Breast epithelium (tissue), 4 donors: ENCODE data around the gene SLC39A3. TPM values are rescaled to one million over a fixed set of nuclear protein-coding genes. Genes with fewer than 3 reads are reported as not detected.

Source experiments
- DNase-seq, 2 donors: peaks; one replicate each; pipeline ENCODE4 v3.0.0-alpha.2; 2019; ENCODE audit warnings: low spot score in 2 of 2
- H3K27ac ChIP-seq, 2 donors: fragments of 200-600 bp; sonication (generic) in 1 of 2; one replicate each; pipeline ENCODE4 v1.5.1; 2016 to 2019; ENCODE audit warnings: mild to moderate bottlenecking in 1 of 2
- H3K27me3 ChIP-seq, 2 donors: fragments of 200-600 bp; sonication (generic) in 1 of 2; one replicate each; pipeline versions ENCODE4 v1.5.1 to v1.6.0; 2017 to 2019; ENCODE audit warnings: control low read depth in 1 of 2, mild to moderate bottlenecking in 1 of 2
- H3K36me3 ChIP-seq: fragments of 200-600 bp; one replicate; pipeline ENCODE4 v1.5.1; 2019
- H3K4me1 ChIP-seq, 2 donors: fragments of 200-600 bp; sonication (generic); one replicate each; pipeline ENCODE4 v1.5.1; 2016 to 2019; ENCODE audit warnings: control low read depth in 1 of 2
- H3K4me3 ChIP-seq, 3 donors: fragments of 200-600 bp; sonication (generic); 1 replicate in 2 of 3; 2 replicates in 1 of 3; pipeline ENCODE4 v1.5.1; 2016 to 2019; ENCODE audit warnings: mild to moderate bottlenecking in 3 of 3, moderate library complexity in 2 of 3
- H3K9me3 ChIP-seq, 2 donors: fragments of 200-600 bp; sonication (generic) in 1 of 2; one replicate each; pipeline ENCODE4 v1.5.1; 2016 to 2019; ENCODE audit warnings: control low read depth in 1 of 2
- CTCF ChIP-seq, 3 donors: fragments of 450-650 bp; IDR thresholded peaks; one replicate each; pipeline ENCODE4 v1.5.1; 2016 to 2017; ENCODE audit warnings: antibody characterized with exemption in 3 of 3, mild to moderate bottlenecking in 3 of 3, moderate library complexity in 3 of 3
- POLR2A ChIP-seq: fragments of 450-650 bp; IDR thresholded peaks from one replicate; pipeline ENCODE4 v1.6.1; 2016; ENCODE audit warnings: antibody characterized with exemption, mild to moderate bottlenecking, moderate library complexity
- POLR2AphosphoS5 ChIP-seq, 3 donors: sonication (generic); formaldehyde crosslinking; IDR thresholded peaks; one replicate each; pipeline ENCODE4 v1.6.1; 2017; ENCODE audit warnings: antibody characterized with exemption in 3 of 3
- intact Hi-C: fragments of 100-400 bp; cut with DNase I; formaldehyde crosslinking; loops from one replicate; pipeline ENCODE4 v1.15.1; 2023; ENCODE audit warnings: low total_unique reads
- total RNA-seq, 3 donors: library from RNA; depleted of rRNA; stranded (reverse); fragments of >200 nt; gene quantifications; one replicate each; pipeline ENCODE4 v1.1.0, GENCODE V29; 2016

The SLC39A3 gene
- total RNA-seq, 3 donors from 2014 or later: 23.8 to 36.1 (median 27.2) TPM

GRCh38 chr19:2701361-2702169 is 38.3 kb downstream of the SLC39A3 start:
- Histone ChIP-seq H3K4me3 (peak overlapping the region in 2 of 3 donors; percentile 67 to 91), H3K27ac (peak overlapping the region; percentile 63 to 77), H3K27me3 (no peaks in the 10 kb centered on the region), H3K9me3 (no peaks in the 10 kb centered on the region), H3K4me1 (no peaks in the 10 kb centered on the region), H3K36me3 (no peaks in the 10 kb centered on the region)
- no peak for TF ChIP-seq POLR2AphosphoS5 (IDR thresholded peaks at IDR 0.05)
- no peak for TF ChIP-seq CTCF (IDR thresholded peaks at IDR 0.05)
- TF ChIP-seq POLR2A: no peak
- DNase-seq: no peak
- intact Hi-C loops: no loop called here

- TF ChIP-seq POLR2A (no peak), POLR2AphosphoS5 (IDR thresholded peaks at IDR 0.05) (no peak), CTCF (IDR thresholded peaks at IDR 0.05) (no peak)
- intact Hi-C loops: no loop called here
- no peaks in the 10 kb centered on the region for H3K4me1 ChIP-seq
- no peaks in the 10 kb centered on the region for H3K36me3 ChIP-seq
- H3K27ac ChIP-seq: peak overlapping the region in 1 of 2 donors; percentile 29
- peak overlapping the region in 2 of 3 donors; percentile 67 to 91 for H3K4me3 ChIP-seq
- no peaks in the 10 kb centered on the region for H3K9me3 ChIP-seq
- no peaks in the 10 kb centered on the region for H3K27me3 ChIP-seq
- no peak for DNase-seq
Observed at GRCh38 chr19:2700660-2701360, 39.0 kb downstream of the SLC39A3 start.

GRCh38 chr19:2699413-2700140 is 40.2 kb downstream of the SLC39A3 start:
- Histone ChIP-seq H3K36me3 (no peaks in the 10 kb centered on the region), H3K9me3 (no peaks in the 10 kb centered on the region), H3K4me3 (no peak overlapping the region), H3K4me1 (no peaks in the 10 kb centered on the region), H3K27me3 (no peaks in the 10 kb centered on the region), H3K27ac (no peak overlapping the region)
- intact Hi-C loops: no loop called here
- TF ChIP-seq POLR2A: no peak
- no peak for TF ChIP-seq POLR2AphosphoS5 (IDR thresholded peaks at IDR 0.05)
- no peak for TF ChIP-seq CTCF (IDR thresholded peaks at IDR 0.05)
- DNase-seq: no peak

- intact Hi-C loops: no loop called here
- Histone ChIP-seq H3K4me3 (no peak overlapping the region), H3K4me1 (no peaks in the 10 kb centered on the region), H3K9me3 (no peaks in the 10 kb centered on the region), H3K27ac (peak overlapping the region; percentile 77 to 83), H3K36me3 (no peaks in the 10 kb centered on the region), H3K27me3 (no peaks in the 10 kb centered on the region)
- no peak for DNase-seq
- no peak for TF ChIP-seq POLR2AphosphoS5 (IDR thresholded peaks at IDR 0.05)
- TF ChIP-seq POLR2A: no peak
- no peak for TF ChIP-seq CTCF (IDR thresholded peaks at IDR 0.05)
Observed at GRCh38 chr19:2694196-2694595, 45.6 kb downstream of the SLC39A3 start.
